Body of pancreas (tissue), 4 donors: ENCODE measurements around the gene CYFIP2.

Source experiments
- POLR2A ChIP-seq, 3 donors: fragments of 450-650 bp; IDR thresholded peaks; one replicate each; pipeline ENCODE4 v1.6.1; 2016; ENCODE audit warnings: antibody characterized with exemption in 3 of 3, mild to moderate bottlenecking in 2 of 3
- TF ChIP-seq, protein P1 (sequence below), 7 experiments: fragments of 450-650 bp in 4 of 7; fragments of 200-600 bp in 3 of 7; sonication (generic) in 3 of 7; IDR thresholded peaks; one replicate each; pipeline ENCODE4 v1.5.1; 2016 to 2019; ENCODE audit warnings: antibody characterized with exemption in 7 of 7

DNA sequence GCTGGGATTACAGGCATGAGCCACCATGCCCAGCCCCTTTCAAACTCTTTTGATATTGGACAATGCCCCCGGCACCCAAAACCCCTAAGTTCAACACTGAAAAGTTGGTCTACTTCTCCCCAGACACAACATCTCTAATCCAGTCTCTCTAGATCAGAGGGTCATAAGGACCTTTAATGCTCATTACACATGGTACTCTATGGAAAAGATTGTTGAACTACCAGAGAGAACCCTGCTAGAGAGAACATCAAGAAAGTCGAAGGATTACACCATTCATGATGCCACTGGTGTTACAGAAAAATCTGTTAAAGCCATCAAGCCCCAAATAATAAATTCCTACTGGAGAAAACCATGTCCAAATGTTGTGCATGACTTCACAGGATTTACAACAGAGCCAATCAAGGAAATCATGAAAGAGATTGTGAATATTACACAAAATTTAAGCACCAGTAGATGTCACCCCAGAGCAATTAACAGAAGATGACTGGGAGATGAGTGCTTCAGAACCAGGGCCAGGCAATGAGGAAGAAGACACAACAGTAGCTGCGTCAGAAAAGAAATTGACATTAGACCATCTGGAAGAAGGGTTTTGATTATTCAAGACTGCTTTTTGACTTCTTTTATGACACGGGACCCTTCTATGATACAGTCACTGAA lies 165.7 kb downstream of the CYFIP2 start:
- TF ChIP-seq, protein P1, sequence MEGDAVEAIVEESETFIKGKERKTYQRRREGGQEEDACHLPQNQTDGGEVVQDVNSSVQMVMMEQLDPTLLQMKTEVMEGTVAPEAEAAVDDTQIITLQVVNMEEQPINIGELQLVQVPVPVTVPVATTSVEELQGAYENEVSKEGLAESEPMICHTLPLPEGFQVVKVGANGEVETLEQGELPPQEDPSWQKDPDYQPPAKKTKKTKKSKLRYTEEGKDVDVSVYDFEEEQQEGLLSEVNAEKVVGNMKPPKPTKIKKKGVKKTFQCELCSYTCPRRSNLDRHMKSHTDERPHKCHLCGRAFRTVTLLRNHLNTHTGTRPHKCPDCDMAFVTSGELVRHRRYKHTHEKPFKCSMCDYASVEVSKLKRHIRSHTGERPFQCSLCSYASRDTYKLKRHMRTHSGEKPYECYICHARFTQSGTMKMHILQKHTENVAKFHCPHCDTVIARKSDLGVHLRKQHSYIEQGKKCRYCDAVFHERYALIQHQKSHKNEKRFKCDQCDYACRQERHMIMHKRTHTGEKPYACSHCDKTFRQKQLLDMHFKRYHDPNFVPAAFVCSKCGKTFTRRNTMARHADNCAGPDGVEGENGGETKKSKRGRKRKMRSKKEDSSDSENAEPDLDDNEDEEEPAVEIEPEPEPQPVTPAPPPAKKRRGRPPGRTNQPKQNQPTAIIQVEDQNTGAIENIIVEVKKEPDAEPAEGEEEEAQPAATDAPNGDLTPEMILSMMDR (IDR thresholded peaks at IDR 0.05) = peak in 5 of 7 experiments; percentile 33 to 56 (median 45)
- TF ChIP-seq POLR2A (IDR thresholded peaks at IDR 0.05) = no peak
